Measurements from ENCODE around the gene CPED1.

DNA sequence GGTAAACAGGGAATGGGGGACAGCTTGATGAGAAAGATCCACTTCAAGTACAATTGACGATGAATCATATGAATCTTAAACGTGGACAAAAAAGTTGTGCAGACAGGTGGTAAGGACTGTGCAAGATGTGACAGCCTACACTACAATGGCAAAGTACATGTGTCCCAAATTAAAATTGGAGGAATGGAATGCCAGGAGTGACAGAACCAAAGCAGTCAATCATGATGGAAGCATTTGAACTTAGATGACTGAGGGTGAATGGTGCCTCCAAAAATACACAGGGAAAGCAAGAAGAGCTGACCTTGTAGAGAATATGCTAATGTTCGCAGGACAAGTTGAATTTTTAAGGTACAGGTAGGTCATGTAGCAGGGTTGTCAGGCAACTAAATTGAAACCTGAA lies 189.9 kb downstream of the CPED1 start:
- TF ChIP-seq, protein P1, sequence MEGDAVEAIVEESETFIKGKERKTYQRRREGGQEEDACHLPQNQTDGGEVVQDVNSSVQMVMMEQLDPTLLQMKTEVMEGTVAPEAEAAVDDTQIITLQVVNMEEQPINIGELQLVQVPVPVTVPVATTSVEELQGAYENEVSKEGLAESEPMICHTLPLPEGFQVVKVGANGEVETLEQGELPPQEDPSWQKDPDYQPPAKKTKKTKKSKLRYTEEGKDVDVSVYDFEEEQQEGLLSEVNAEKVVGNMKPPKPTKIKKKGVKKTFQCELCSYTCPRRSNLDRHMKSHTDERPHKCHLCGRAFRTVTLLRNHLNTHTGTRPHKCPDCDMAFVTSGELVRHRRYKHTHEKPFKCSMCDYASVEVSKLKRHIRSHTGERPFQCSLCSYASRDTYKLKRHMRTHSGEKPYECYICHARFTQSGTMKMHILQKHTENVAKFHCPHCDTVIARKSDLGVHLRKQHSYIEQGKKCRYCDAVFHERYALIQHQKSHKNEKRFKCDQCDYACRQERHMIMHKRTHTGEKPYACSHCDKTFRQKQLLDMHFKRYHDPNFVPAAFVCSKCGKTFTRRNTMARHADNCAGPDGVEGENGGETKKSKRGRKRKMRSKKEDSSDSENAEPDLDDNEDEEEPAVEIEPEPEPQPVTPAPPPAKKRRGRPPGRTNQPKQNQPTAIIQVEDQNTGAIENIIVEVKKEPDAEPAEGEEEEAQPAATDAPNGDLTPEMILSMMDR (IDR thresholded peaks at IDR 0.05; ENCODE audit: low read length): no peak
- TF ChIP-seq EZH2 (IDR thresholded peaks at IDR 0.05; ENCODE audit: borderline replicate concordance, low read length): no peak

Data from OCI-LY1 (cell line).